ENCODE data around the gene GRHPR.

DNA sequence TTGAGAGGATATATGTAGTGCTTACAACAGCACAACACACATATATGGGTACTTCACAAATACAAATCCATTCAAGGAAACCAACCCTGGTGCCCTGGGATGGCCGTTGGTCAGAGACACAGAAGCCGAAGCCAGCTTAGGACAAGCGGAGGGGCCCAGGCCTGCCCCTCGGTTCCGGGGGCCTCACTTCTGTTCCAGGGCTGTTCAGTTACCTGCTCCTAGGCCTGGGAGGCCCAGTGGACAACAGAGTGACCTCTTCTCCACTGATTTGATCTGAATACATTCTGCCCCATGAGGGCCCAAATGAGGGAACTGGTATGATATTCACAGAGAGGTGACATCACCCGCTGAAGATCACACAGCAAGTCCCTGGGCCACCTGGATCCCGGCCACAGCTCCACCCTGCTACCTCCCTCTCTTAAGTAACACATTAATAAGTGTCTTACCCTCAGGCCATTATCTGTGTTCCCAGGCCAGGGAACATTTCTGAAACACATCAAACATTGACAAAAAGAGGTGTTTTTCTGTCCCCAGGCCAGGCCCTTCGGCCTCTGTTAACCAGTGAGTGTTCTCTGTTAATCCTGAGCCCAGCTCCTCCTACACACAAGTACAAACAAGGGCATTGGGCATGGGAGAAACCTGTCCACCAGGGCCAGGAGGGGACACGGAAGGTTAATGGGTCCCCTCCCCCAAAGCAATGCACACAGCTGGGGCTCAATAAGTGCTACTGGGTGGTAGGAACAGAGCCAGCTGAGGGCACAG, 4.5 kb upstream of the GRHPR start:
- TF ChIP-seq GATA2 (IDR thresholded peaks at IDR 0.05; ENCODE audit: low read depth, low read length) (no peak), GATA3 (IDR thresholded peaks at IDR 0.05; ENCODE audit: low read depth, low read length) (no peak)
